HepG2 (cell line): ENCODE data around the gene SEC14L2. TPM values are rescaled to one million over a fixed set of nuclear protein-coding genes. Genes with fewer than 3 reads are reported as not detected.
A peak's percentile ranks its signal among the peaks of the same experiment; 100 is the strongest.

Experiments used
- AGO2 ChIP-seq: fragments of 200-400 bp; formaldehyde crosslinking; optimal IDR thresholded peaks from 2 replicates; pipeline ENCODE3; 2017; ENCODE audit warnings: mild to moderate bottlenecking, low read depth, low read length, moderate library complexity
- ARNT2 ChIP-seq: sonication (generic); formaldehyde crosslinking; IDR thresholded peaks from 2 replicates; pipeline ENCODE4 v1.8.0; 2022; ENCODE audit warnings: mild to moderate bottlenecking, low read depth, missing genetic modification reagents, moderate library complexity
- BHLHE40 ChIP-seq: IDR thresholded peaks from 2 replicates; pipeline ENCODE4 v1.6.1; 2011; ENCODE audit warnings: low read length, improper control_type of control experiment
- HDAC1 ChIP-seq: sonication (generic); formaldehyde crosslinking; IDR thresholded peaks from 2 replicates; pipeline ENCODE4 v1.5.1; 2020; ENCODE audit warnings: mild to moderate bottlenecking, missing genetic modification reagents
- LCORL ChIP-seq, 2 experiments: fragments of 450-650 bp in 1 of 2; sonication (generic) in 1 of 2; formaldehyde crosslinking in 1 of 2; IDR thresholded peaks; 2 replicates each; pipeline versions ENCODE4 v1.5.0 to v1.6.1; 2017 to 2020; ENCODE audit warnings: antibody characterized with exemption in 1 of 2, missing genetic modification reagents in 1 of 2
- POLR2AphosphoS5 ChIP-seq: IDR thresholded peaks from 2 replicates; pipeline ENCODE4 v1.6.1; 2012; ENCODE audit warnings: low read depth, low read length
- SP4 ChIP-seq: sonication (generic); formaldehyde crosslinking; IDR thresholded peaks from 2 replicates; pipeline ENCODE4 v1.8.1; 2023; ENCODE audit warnings: mild to moderate bottlenecking, missing genetic modification reagents
- TBX2 ChIP-seq: sonication (generic); formaldehyde crosslinking; IDR thresholded peaks from 2 replicates; pipeline ENCODE4 v1.5.0; 2020; ENCODE audit warnings: missing genetic modification reagents, mild to moderate bottlenecking, borderline replicate concordance
- TOE1 ChIP-seq: sonication (generic); formaldehyde crosslinking; IDR thresholded peaks from 2 replicates; pipeline ENCODE4 v1.4.0; 2020; ENCODE audit warnings: mild to moderate bottlenecking, missing genetic modification reagents
- ZBTB3 ChIP-seq: sonication (generic); formaldehyde crosslinking; IDR thresholded peaks from 2 replicates; pipeline ENCODE4 v1.4.0; 2020; ENCODE audit warnings: low read depth, mild to moderate bottlenecking, moderate library complexity, missing genetic modification reagents, borderline replicate concordance
- ZFYVE20 ChIP-seq: sonication (generic); formaldehyde crosslinking; IDR thresholded peaks from 2 replicates; pipeline ENCODE4 v1.8.0; 2023; ENCODE audit warnings: low read depth, mild to moderate bottlenecking, moderate library complexity, missing genetic modification reagents, borderline replicate concordance
- ZNF101 ChIP-seq: sonication (generic); formaldehyde crosslinking; IDR thresholded peaks from 2 replicates; pipeline ENCODE4 v1.4.0; 2020; ENCODE audit warnings: mild to moderate bottlenecking, low read depth, missing genetic modification reagents, borderline replicate concordance
- ZNF317 ChIP-seq: sonication (generic); formaldehyde crosslinking; IDR thresholded peaks from 2 replicates; pipeline ENCODE4 v1.5.0; 2020; ENCODE audit warnings: mild to moderate bottlenecking, missing genetic modification reagents
- ZNF335 ChIP-seq: sonication (generic); formaldehyde crosslinking; IDR thresholded peaks from 2 replicates; pipeline ENCODE4 v1.4.0; 2020; ENCODE audit warnings: missing genetic modification reagents
- ZNF614 ChIP-seq: IDR thresholded peaks from 2 replicates; pipeline ENCODE4 v1.6.1; 2018; ENCODE audit warnings: missing biosample characterization, missing genetic modification reagents, inconsistent platforms, borderline replicate concordance
- ZNF747 ChIP-seq: sonication (generic); formaldehyde crosslinking; IDR thresholded peaks from 2 replicates; pipeline ENCODE4 v1.8.1; 2023; ENCODE audit warnings: missing genetic modification reagents, mild to moderate bottlenecking, borderline replicate concordance
- polyA plus RNA-seq, 8 experiments: library from polyadenylated mRNA; depleted of rRNA in 3 of 8; stranded (reverse) in 7 of 8; unstranded in 1 of 8; fragments of >200 nt; fragmentation: Illumina TruSeq in 4 of 8; extraction: Trizol in 4 of 8; gene quantifications; 2 replicates each; pipeline versions ENCODE4 v1.2.1 to v1.2.3, GENCODE V29; 2011 to 2016; ENCODE audit warnings: low read depth in 4 of 8, missing spikeins in 1 of 8, mixed read lengths in 1 of 8; ENCODE audit not compliant: insufficient read depth in 1 of 8
- total RNA-seq, 5 experiments: library from RNA; depleted of rRNA; stranded (reverse); fragments of >200 nt; fragmentation: Illumina TruSeq; extraction: Trizol; gene quantifications; 2 replicates each; pipeline ENCODE4 v1.2.3, GENCODE V29; 2016; ENCODE audit warnings: low read depth in 1 of 5
- TF ChIP-seq, protein P1 (sequence below): sonication (generic); formaldehyde crosslinking; IDR thresholded peaks from 2 replicates; pipeline ENCODE4 v1.5.1; 2020; ENCODE audit warnings: mild to moderate bottlenecking, moderate library complexity, missing genetic modification reagents
- TF ChIP-seq, protein P2 (sequence below): sonication (generic); formaldehyde crosslinking; IDR thresholded peaks from 2 replicates; pipeline ENCODE4 v1.4.0; 2020; ENCODE audit warnings: missing genetic modification reagents, borderline replicate concordance
- TF ChIP-seq, protein P3 (sequence below): sonication (generic); formaldehyde crosslinking; IDR thresholded peaks from 2 replicates; pipeline ENCODE4 v1.5.0; 2020; ENCODE audit warnings: mild to moderate bottlenecking, missing genetic modification reagents
- TF ChIP-seq, protein P4 (sequence below): sonication (generic); formaldehyde crosslinking; IDR thresholded peaks from 2 replicates; pipeline ENCODE4 v1.9.0; 2021; ENCODE audit warnings: missing genetic modification reagents, mild to moderate bottlenecking, borderline replicate concordance

SEC14L2 gene
- total and polyA plus RNA-seq, 2 of the 13 experiments (the other 11 are each of a cell fraction or from before 2014, with no cell fraction given), result 4.1 to 5.1 TPM

DNA sequence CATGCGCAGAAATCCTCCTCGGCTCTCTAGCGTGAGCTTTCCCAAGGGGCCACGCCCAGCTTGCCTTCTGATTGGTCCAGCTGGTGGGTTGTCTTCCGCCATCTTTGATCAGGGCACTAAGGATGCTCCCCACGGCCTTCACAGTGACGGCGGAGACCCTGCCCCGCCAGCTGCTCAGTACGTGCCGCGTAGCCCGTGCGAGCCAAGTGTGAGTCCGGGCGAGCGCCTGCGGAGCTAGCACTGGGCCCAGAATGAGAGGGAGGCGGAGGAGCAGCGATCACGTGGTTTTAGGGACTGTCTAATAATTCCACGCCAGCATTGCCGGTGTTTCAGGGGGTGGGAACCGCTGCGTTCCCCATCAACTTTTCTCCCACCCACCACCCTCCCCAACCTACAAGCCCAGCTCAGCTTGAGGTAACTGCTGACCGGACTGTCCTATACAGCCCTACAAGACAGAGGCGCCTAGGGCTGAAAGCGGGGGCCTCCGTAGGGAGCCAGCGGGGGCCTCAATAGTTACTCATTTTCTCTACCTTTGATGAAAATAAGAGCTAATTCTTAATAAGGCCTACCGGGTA is 27.2 kb downstream of the SEC14L2 start (continued):
- TF ChIP-seq, protein P1, sequence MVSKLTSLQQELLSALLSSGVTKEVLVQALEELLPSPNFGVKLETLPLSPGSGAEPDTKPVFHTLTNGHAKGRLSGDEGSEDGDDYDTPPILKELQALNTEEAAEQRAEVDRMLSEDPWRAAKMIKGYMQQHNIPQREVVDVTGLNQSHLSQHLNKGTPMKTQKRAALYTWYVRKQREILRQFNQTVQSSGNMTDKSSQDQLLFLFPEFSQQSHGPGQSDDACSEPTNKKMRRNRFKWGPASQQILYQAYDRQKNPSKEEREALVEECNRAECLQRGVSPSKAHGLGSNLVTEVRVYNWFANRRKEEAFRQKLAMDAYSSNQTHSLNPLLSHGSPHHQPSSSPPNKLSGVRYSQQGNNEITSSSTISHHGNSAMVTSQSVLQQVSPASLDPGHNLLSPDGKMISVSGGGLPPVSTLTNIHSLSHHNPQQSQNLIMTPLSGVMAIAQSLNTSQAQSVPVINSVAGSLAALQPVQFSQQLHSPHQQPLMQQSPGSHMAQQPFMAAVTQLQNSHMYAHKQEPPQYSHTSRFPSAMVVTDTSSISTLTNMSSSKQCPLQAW (CRISPR knock-in tag), result peak; percentile 85
- TF ChIP-seq POLR2AphosphoS5 (peak; percentile 13; the same call in 1 of the 2 replicates), ZNF317 (no peak), ZNF101 (CRISPR knock-in tag) (no peak), ZFYVE20 (CRISPR knock-in tag) (no peak), ZNF747 (CRISPR knock-in tag) (peak; percentile 54; the same call in 1 of the 2 replicates), TOE1 (CRISPR knock-in tag) (peak; percentile 82; the same call in 1 of the 2 replicates), SP4 (CRISPR knock-in tag) (peak; percentile 88), TBX2 (CRISPR knock-in tag) (peak; percentile 72; the same call in 1 of the 2 replicates), LCORL (IDR thresholded peaks at IDR 0.05) (no peak), LCORL (CRISPR knock-in tag; IDR thresholded peaks at IDR 0.05) (peak; percentile 81), AGO2 (peak; percentile 2), ZNF614 (CRISPR knock-in tag) (peak; percentile 72; the same call in 1 of the 2 replicates), HDAC1 (peak; percentile 53; the same call in 1 of the 2 replicates), ARNT2 (peak; percentile 66; the same call in 1 of the 2 replicates), ZNF335 (CRISPR knock-in tag) (peak; percentile 97; the same call in 1 of the 2 replicates), BHLHE40 (peak; percentile 90), ZBTB3 (CRISPR knock-in tag) (peak; percentile 10; the same call in 1 of the 2 replicates)
- TF ChIP-seq, protein P2, sequence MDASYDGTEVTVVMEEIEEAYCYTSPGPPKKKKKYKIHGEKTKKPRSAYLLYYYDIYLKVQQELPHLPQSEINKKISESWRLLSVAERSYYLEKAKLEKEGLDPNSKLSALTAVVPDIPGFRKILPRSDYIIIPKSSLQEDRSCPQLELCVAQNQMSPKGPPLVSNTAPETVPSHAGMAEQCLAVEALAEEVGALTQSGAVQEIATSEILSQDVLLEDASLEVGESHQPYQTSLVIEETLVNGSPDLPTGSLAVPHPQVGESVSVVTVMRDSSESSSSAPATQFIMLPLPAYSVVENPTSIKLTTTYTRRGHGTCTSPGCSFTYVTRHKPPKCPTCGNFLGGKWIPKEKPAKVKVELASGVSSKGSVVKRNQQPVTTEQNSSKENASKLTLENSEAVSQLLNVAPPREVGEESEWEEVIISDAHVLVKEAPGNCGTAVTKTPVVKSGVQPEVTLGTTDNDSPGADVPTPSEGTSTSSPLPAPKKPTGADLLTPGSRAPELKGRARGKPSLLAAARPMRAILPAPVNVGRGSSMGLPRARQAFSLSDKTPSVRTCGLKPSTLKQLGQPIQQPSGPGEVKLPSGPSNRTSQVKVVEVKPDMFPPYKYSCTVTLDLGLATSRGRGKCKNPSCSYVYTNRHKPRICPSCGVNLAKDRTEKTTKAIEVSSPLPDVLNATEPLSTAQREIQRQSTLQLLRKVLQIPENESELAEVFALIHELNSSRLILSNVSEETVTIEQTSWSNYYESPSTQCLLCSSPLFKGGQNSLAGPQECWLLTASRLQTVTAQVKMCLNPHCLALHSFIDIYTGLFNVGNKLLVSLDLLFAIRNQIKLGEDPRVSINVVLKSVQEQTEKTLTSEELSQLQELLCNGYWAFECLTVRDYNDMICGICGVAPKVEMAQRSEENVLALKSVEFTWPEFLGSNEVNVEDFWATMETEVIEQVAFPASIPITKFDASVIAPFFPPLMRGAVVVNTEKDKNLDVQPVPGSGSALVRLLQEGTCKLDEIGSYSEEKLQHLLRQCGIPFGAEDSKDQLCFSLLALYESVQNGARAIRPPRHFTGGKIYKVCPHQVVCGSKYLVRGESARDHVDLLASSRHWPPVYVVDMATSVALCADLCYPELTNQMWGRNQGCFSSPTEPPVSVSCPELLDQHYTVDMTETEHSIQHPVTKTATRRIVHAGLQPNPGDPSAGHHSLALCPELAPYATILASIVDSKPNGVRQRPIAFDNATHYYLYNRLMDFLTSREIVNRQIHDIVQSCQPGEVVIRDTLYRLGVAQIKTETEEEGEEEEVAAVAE (CRISPR knock-in tag), result peak; percentile 80; the same call in 1 of the 2 replicates
- TF ChIP-seq, protein P3, sequence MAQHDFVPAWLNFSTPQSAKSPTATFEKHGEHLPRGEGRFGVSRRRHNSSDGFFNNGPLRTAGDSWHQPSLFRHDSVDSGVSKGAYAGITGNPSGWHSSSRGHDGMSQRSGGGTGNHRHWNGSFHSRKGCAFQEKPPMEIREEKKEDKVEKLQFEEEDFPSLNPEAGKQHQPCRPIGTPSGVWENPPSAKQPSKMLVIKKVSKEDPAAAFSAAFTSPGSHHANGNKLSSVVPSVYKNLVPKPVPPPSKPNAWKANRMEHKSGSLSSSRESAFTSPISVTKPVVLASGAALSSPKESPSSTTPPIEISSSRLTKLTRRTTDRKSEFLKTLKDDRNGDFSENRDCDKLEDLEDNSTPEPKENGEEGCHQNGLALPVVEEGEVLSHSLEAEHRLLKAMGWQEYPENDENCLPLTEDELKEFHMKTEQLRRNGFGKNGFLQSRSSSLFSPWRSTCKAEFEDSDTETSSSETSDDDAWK (CRISPR knock-in tag), result no peak
- TF ChIP-seq, protein P4, sequence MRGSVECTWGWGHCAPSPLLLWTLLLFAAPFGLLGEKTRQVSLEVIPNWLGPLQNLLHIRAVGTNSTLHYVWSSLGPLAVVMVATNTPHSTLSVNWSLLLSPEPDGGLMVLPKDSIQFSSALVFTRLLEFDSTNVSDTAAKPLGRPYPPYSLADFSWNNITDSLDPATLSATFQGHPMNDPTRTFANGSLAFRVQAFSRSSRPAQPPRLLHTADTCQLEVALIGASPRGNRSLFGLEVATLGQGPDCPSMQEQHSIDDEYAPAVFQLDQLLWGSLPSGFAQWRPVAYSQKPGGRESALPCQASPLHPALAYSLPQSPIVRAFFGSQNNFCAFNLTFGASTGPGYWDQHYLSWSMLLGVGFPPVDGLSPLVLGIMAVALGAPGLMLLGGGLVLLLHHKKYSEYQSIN (CRISPR knock-in tag), result no peak
